Smooth muscle cell of the brain vasculature (primary cell): ENCODE data around the gene SPATA31D4.

Experiments used
- DNase-seq: peaks from one replicate; pipeline ENCODE4 v3.0.0-alpha.2; 2012; ENCODE audit warnings: low read depth, low spot score

The SPATA31D4 gene

GRCh38 chr9:81964218-81965171, 36.3 kb downstream of the SPATA31D4 start:
- no peak for DNase-seq

DNA sequence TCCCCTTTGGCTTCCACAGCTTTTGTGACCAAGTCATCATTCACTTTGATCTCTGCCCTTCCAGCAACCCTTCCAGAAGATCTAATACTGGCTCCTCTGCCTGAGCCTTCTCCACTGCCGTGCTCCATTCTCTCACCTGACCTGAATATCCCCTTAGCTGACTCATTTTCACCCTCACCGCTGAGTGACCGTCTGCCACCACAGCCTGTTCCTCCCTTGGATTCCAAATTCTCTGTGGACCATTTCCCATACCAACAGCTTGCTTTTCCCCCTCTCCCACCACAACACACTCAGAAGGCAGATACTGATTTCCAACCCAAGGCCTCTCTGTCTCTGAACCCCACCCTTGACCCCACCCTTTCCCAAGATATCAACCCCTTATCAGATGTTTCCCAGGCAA, 39.8 kb downstream of the SPATA31D4 start:
- no peak for DNase-seq

DNA sequence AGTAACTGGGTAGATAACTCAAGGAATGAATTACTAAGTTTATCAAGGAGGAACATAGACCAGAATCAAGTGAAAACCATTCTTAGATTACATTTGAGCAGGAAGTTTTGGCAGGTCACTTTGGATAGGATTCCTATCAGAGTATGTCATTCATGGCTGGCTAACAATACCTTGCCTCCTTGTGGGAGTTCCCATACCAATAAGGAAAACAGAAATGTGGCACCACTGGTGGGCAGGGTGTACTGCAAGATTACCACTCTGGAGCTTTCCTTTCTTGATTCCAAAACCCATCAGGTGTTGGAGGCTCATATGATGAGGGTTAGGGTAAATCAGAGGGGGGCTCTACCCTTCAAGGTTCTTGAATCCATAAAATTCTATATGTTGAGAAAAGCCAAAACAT, 41.7 kb downstream of the SPATA31D4 start:
- no peak for DNase-seq

DNA sequence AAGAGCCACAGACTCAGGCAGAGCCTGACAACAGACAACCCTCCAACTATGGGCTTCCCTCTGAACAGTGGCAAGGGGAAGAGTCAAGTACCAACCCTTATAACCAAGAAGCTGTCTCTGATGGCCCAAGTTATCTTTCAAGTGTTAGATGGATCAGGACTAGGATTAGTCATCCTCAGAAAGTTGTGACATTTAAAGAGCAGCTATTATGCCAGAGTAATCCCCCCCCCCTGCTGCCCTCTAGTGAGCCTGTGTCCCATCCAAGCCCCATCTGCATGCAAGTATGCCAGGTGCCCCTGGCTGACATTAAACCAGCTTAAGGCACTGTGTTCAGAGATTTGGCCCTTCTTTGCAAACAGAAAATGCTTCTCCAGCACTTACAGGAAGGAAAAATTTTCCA, 43.5 kb downstream of the SPATA31D4 start:
- no peak for DNase-seq

GRCh38 chr9:81974764-81975163, 46.5 kb downstream of the SPATA31D4 start:
- DNase-seq, result no peak

DNA sequence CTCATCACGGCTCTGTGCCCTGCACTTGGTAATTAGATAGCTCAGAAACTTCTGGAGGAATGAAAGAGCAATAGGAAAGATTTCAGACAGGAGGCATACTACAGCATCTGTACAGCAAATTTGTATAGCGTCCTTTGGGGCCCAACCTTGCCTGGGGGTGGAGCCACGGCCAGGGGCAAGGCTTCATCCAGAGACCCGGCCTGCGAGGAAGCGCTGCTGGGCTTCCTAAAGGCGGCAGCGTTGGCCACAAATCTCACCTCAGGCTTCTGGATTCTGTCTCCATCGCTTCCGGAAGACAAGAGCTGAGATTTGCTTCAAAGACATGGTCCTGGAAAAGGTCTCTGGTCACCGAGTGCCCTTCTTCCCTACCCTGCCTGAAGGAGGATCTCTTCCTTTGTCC, 48.1 kb downstream of the SPATA31D4 start:
- DNase-seq, result no peak

GRCh38 chr9:81979196-81979595, 51.0 kb downstream of the SPATA31D4 start:
- DNase-seq, result no peak

GRCh38 chr9:81980568-81980967, 52.3 kb downstream of the SPATA31D4 start:
- no peak for DNase-seq

- DNase-seq, result no peak
Observed at GRCh38 chr9:81981883-81982282, 53.7 kb downstream of the SPATA31D4 start.
